ENCODE measurements around the gene SESTD1. TPM values are rescaled to one million over a fixed set of nuclear protein-coding genes. Genes with fewer than 3 reads are reported as not detected.

SESTD1 gene
- polyA plus RNA-seq, 1 donor from 2014 or later = 39.5 TPM

- H3K79me2 ChIP-seq (replicated peaks; ENCODE audit: insufficient read depth, low read length) = peaks cover 52% of the 10 kb centered on the region
- no peak overlapping the region for H2AFZ ChIP-seq (ENCODE audit: low read depth, low read length)
- H4K20me1 ChIP-seq (ENCODE audit: insufficient read depth) = peaks cover 5% of the 10 kb centered on the region
- no peaks in the 10 kb centered on the region for H3K36me3 ChIP-seq (ENCODE audit: insufficient read depth, low read length)
- H3K9ac ChIP-seq (ENCODE audit: low read length) = peak overlapping the region; percentile 96
- no peaks in the 10 kb centered on the region for H3K27me3 ChIP-seq (ENCODE audit: insufficient read depth, low read depth, low read length)
- H3K4me3 ChIP-seq (ENCODE audit: low read length) = peak overlapping the region; percentile 90
- peak overlapping the region; percentile 92 for H3K27ac ChIP-seq (ENCODE audit: low read length)
- peaks cover 3% of the 10 kb centered on the region for H3F3A ChIP-seq (ENCODE audit: insufficient read depth, low read length, poor library complexity, severe bottlenecking)
- H3K9me2 ChIP-seq (ENCODE audit: insufficient read depth, low read length) = no peaks in the 10 kb centered on the region
- peak overlapping the region; percentile 66 for H3K4me2 ChIP-seq (ENCODE audit: low read length)
- TF ChIP-seq REST (IDR thresholded peaks at IDR 0.05; ENCODE audit: borderline replicate concordance) (no peak), MXI1 (conservative IDR thresholded peaks at IDR 0.05; ENCODE audit: poor library complexity, severe bottlenecking) (no peak), POLR2AphosphoS5 (IDR thresholded peaks at IDR 0.05) (no peak), EP300 (conservative IDR thresholded peaks at IDR 0.05; ENCODE audit: poor library complexity, severe bottlenecking) (no peak), EZH2 (IDR thresholded peaks at IDR 0.05; ENCODE audit: borderline replicate concordance, insufficient read depth, low read length, poor library complexity, severe bottlenecking) (no peak), RAD21 (conservative IDR thresholded peaks at IDR 0.05) (no peak), CTCF (IDR thresholded peaks at IDR 0.05; ENCODE audit: poor library complexity, severe bottlenecking) (no peak), TAF1 (IDR thresholded peaks at IDR 0.05; ENCODE audit: low read depth) (no peak), SMC3 (conservative IDR thresholded peaks at IDR 0.05; ENCODE audit: poor library complexity) (no peak)
- H3K9me3 ChIP-seq (ENCODE audit: low read length) = no peaks in the 10 kb centered on the region
Observed at GRCh38 chr2:179263015-179263414, 1.6 kb downstream of the SESTD1 start.

GRCh38 chr2:179262077-179262660 is 2.5 kb downstream of the SESTD1 start:
- Histone ChIP-seq H3K79me2 (replicated peaks; ENCODE audit: insufficient read depth, low read length) (peaks cover 61% of the 10 kb centered on the region), H3K27ac (ENCODE audit: low read length) (no peak overlapping the region), H3K27me3 (ENCODE audit: insufficient read depth, low read depth, low read length) (no peaks in the 10 kb centered on the region)

More at GRCh38 chr2:179262077-179262660, 2.5 kb downstream of the SESTD1 start:
- Histone ChIP-seq H3K36me3 (ENCODE audit: insufficient read depth, low read length) (no peaks in the 10 kb centered on the region), H3K9me3 (ENCODE audit: low read length) (no peaks in the 10 kb centered on the region), H3K9ac (ENCODE audit: low read length) (no peak overlapping the region), H2AFZ (ENCODE audit: low read depth, low read length) (no peak overlapping the region), H3K4me2 (ENCODE audit: low read length) (peak overlapping the region; percentile 66), H4K20me1 (ENCODE audit: insufficient read depth) (peaks cover 5% of the 10 kb centered on the region), H3K4me3 (ENCODE audit: low read length) (peak overlapping the region; percentile 90), H3F3A (ENCODE audit: insufficient read depth, low read length, poor library complexity, severe bottlenecking) (peaks cover 3% of the 10 kb centered on the region), H3K9me2 (ENCODE audit: insufficient read depth, low read length) (no peaks in the 10 kb centered on the region)
- no peak for TF ChIP-seq SMC3 (conservative IDR thresholded peaks at IDR 0.05; ENCODE audit: poor library complexity)
- TF ChIP-seq EZH2 (IDR thresholded peaks at IDR 0.05; ENCODE audit: borderline replicate concordance, insufficient read depth, low read length, poor library complexity, severe bottlenecking) = no peak
- TF ChIP-seq TAF1 (IDR thresholded peaks at IDR 0.05; ENCODE audit: low read depth) = no peak
- TF ChIP-seq EP300 (conservative IDR thresholded peaks at IDR 0.05; ENCODE audit: poor library complexity, severe bottlenecking) = no peak
- no peak for TF ChIP-seq REST (IDR thresholded peaks at IDR 0.05; ENCODE audit: borderline replicate concordance)
- no peak for TF ChIP-seq RAD21 (conservative IDR thresholded peaks at IDR 0.05)
- no peak for TF ChIP-seq MXI1 (conservative IDR thresholded peaks at IDR 0.05; ENCODE audit: poor library complexity, severe bottlenecking)
- no peak for TF ChIP-seq POLR2AphosphoS5 (IDR thresholded peaks at IDR 0.05)
- TF ChIP-seq CTCF (IDR thresholded peaks at IDR 0.05; ENCODE audit: poor library complexity, severe bottlenecking) = no peak

All from neural cell (in vitro differentiated cells).